Activated CD4-positive, alpha-beta memory T cell treated with anti-CD3 and anti-CD28 coated beads for 36 hours (primary cell): Measurements from ENCODE around the gene C2orf49. TPM values are rescaled to one million over a fixed set of nuclear protein-coding genes. Genes with fewer than 3 reads are reported as not detected.
"Not testable (repeated sequence)": the region's sequence is repeated elsewhere in the genome, so short reads cannot be mapped to it uniquely, and the experiment has no call there.

Experiments used
- CTCF ChIA-PET: fragments of 350-600 bp; sonication (Branson Sonifier 250); formaldehyde crosslinking; loops from one replicate; lab custom pipeline; 2021; ENCODE audit warnings: antibody characterized with exemption, inconsistent platforms; lab: Charles Lee
- POLR2A ChIA-PET: fragments of 350-600 bp; sonication (Branson Sonifier 250); formaldehyde crosslinking; loops from one replicate; lab custom pipeline; 2021; ENCODE audit warnings: antibody characterized with exemption; lab: Charles Lee
- DNase-seq: peaks from one replicate; pipeline ENCODE4 v3.0.0-alpha.2; 2020
- H3K27ac Mint-ChIP-seq: one replicate; pipeline ENCODE4 v1.8.0; 2021; ENCODE audit warnings: mixed read lengths
- H3K27me3 Mint-ChIP-seq: one replicate; pipeline ENCODE4 v1.8.0; 2021; ENCODE audit warnings: mixed read lengths
- H3K36me3 Mint-ChIP-seq: one replicate; pipeline ENCODE4 v1.8.0; 2021; ENCODE audit warnings: mixed read lengths
- H3K4me1 Mint-ChIP-seq: one replicate; pipeline ENCODE4 v1.8.0; 2021; ENCODE audit warnings: low read depth, mixed read lengths
- H3K4me3 Mint-ChIP-seq: one replicate; pipeline ENCODE4 v1.8.0; 2021; ENCODE audit warnings: mild to moderate bottlenecking, mixed read lengths
- H3K9me3 Mint-ChIP-seq: one replicate; pipeline ENCODE4 v1.8.0; 2021; ENCODE audit warnings: mixed read lengths
- intact Hi-C: fragments of 100-400 bp; cut with micrococcal nuclease; formaldehyde crosslinking; loops from one replicate; pipeline ENCODE4 v1.15.1; 2023
- total RNA-seq, 2 experiments: library from RNA; stranded (reverse); gene quantifications; one replicate each; pipeline ENCODE4 v1.2.3, GENCODE V29; 2021

Gene C2orf49
- total RNA-seq, 2 experiments from 2014 or later, result 16.9 to 20.2 TPM

DNA sequence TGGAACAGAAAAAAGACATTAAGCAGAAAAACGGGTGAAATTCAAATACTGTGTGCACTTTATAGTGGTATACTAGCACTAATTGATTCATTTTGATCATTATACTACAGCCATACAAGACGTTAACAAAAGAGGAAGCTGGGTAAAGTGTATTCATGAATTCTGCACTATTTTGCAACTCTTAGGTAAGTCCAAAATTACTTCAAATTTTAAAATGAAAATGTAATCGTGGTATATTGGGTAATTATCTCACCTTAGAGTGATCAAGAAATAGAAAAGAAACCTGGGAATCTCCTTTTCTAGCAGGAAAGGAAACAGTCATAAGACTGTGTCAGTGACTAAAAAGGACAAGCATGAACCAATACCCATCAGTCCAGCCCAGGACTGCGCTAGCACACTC is 13.2 kb upstream of the C2orf49 start:
- DNase-seq, result no peak
- Mint-ChIP-seq H3K4me1 (peaks cover 47% of the 10 kb centered on the region), H3K36me3 (peaks cover 4% of the 10 kb centered on the region), H3K4me3 (no peak overlapping the region), H3K27ac (no peak overlapping the region), H3K27me3 (no peaks in the 10 kb centered on the region), H3K9me3 (no peaks in the 10 kb centered on the region)
- ChIA-PET POLR2A (no interaction called here), CTCF (no interaction called here)
- intact Hi-C loops, result no loop called here

DNA sequence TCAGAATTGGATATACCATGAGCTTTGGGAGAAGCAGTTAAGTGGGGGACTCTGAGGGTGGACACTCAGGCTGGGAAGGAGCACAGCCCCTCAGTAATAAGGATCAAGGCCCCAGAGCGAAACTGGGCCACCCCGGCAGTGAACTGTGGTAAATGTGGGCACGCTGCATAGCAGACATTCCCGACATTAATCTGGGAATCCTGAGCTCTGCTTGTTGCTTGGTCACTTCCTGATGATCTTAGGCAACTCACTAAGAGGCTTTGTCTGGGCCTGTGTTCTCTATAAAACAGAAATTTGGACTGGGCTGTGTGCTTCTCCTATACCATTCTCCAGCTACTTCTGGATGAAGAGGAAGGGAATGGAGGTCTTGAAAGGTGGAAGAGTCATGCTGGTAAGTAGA is 12.6 kb upstream of the C2orf49 start:
- Mint-ChIP-seq H3K9me3 (no peaks in the 10 kb centered on the region), H3K4me3 (no peak overlapping the region), H3K4me1 (peaks cover 49% of the 10 kb centered on the region), H3K27me3 (no peaks in the 10 kb centered on the region), H3K36me3 (peaks cover 4% of the 10 kb centered on the region), H3K27ac (no peak overlapping the region)
- no peak for DNase-seq
- CTCF ChIA-PET, result no interaction called here
- intact Hi-C loops, result no loop called here
- POLR2A ChIA-PET, result no interaction called here

DNA sequence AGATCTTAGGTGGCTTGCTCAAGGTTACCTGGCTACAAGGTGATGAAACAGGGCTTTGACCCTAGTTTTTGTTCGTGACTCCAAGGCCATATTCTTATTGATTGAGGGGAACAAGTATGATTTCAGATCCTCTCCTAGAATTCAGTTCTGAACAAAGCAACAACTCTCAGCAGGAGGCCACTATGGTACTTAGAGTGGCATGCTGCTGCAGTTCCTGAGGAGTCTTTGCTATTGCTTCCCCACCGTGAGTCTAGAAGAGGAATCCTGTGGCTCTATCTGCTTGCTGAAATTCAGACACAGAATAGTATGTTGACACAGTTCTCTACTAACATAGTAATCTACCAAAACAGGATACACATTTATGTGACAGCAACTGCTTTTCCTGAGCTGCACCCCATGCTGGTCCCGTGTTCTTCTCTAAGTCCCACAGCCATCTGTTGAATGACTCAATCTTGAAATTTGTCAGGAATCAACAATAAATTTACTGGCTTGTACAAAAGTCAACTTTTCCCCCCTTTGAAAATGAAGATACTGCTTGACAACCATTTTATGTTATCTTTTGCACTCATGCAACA is 11.9 kb upstream of the C2orf49 start:
- intact Hi-C loops, result no loop called here
- no peak overlapping the region for H3K4me3 Mint-ChIP-seq
- CTCF ChIA-PET, result no interaction called here
- no peaks in the 10 kb centered on the region for H3K27me3 Mint-ChIP-seq
- DNase-seq, result no peak
- H3K9me3 Mint-ChIP-seq, result no peaks in the 10 kb centered on the region
- H3K27ac Mint-ChIP-seq, result no peak overlapping the region
- H3K36me3 Mint-ChIP-seq, result peaks cover 4% of the 10 kb centered on the region
- POLR2A ChIA-PET, result no interaction called here
- peaks cover 54% of the 10 kb centered on the region for H3K4me1 Mint-ChIP-seq

DNA sequence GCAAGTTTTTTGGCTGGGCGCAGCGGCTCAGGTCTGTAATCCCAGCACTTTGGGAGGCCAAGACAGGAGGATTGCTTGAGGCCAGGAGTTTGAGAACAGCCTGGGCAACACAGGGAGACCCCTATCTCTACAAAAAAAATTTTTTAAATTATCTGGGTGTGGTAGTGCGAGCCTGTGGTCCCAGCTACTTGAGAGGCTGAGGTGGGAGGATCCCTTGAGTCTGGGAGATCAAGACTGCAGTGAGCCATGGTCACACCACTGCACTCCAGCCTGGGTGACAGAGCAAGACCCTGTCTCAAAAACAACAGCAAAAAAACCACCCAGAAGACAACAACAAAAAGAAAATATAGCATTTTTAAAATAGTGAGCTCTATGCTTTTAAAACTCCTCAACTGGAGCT is 10.1 kb upstream of the C2orf49 start:
- POLR2A ChIA-PET, intact Hi-C loops, H3K27me3 Mint-ChIP-seq, H3K36me3 Mint-ChIP-seq, H3K9me3 Mint-ChIP-seq, H3K27ac Mint-ChIP-seq, DNase-seq, H3K4me3 Mint-ChIP-seq: not testable (repeated sequence)
- peaks cover 57% of the 10 kb centered on the region for H3K4me1 Mint-ChIP-seq
- CTCF ChIA-PET, result interaction anchor here (0.6 to 1.0 kb wide), 2 partner anchors 33 to 90 kb away, joined by 3 to 4 read pairs; no protein-coding TSS in a partner anchor

DNA sequence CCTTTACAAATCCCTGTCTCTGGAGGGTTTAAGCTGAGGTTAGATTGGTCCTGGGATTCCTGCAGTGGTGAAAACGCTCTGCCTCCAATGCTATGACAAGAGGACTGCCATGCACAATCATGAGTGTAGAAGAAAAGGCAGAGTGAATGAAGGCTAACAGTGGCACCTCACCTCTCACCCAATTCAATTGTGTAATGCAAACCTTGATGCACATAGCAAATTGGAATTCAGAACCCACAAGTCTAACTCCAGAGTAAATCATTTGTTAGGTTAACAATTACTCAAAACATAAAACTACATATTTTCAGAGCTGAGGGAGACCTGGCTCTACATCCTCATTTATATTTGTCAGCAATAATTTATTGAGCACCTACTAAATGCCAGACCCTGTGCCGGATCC is 9.7 kb upstream of the C2orf49 start:
- CTCF ChIA-PET, result interaction anchor here (0.6 to 1.2 kb wide), 4 partner anchors 10 to 1255 kb away, joined by 3 to 5 read pairs (median 4); partner anchors contain the start of gene C2orf49
- Mint-ChIP-seq H3K27me3 (no peaks in the 10 kb centered on the region), H3K27ac (peak overlapping the region; percentile 33), H3K9me3 (no peaks in the 10 kb centered on the region), H3K36me3 (peaks cover 3% of the 10 kb centered on the region), H3K4me1 (peaks cover 52% of the 10 kb centered on the region), H3K4me3 (peak overlapping the region; percentile 97)
- no peak for DNase-seq
- intact Hi-C loops, result loop anchor here (2.0 kb wide), 1 partner anchor 41 kb away; no protein-coding TSS in a partner anchor
- POLR2A ChIA-PET, result interaction anchor here (1.0 to 1.9 kb wide), 2 partner anchors 10 to 12 kb away, joined by 3 to 16 read pairs; partner anchors contain the start of gene C2orf49

DNA sequence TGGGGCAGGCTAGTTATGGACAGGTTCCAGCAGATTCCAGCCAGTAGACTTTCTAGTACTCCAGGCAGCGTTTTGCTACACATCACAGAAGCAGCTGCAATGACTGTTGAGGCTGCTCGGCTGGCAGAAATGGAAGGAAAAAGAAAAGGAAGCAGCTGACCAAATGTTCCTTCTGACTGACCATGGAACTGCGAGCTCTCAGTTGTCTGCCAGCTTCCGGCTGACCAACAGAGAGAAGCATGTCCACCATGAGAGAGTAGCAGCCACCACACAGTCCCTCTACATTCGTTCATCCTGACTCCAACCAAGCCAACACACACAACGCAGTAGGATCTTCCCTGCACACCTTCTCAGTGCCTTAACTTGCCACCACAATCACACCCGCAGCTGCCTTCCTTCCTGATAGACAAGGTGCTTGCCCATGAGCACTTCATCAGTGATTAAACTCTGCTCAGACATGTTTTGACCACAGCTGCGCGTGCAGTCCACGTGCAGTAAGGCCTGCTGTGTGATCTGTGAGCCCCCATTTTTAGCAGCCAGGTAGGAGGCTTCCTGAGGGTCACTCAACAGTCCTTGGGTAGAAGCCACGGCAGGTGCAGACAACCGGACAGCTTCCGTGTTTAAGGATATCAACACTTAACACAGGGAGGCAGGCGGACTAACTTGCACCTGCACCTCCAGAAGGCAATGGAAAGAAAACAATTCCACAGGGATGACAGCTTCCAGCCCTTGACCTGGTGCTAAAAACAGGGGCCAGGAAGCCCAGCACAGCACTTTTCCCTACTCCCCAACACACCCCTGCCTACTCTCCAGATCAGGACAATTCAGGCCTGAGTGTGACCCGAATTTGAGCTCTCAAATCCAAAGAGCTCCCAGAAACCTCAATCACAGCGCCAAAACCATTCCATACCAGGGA is 8.8 kb upstream of the C2orf49 start:
- DNase-seq, result peak; percentile 55
- CTCF ChIA-PET, result interaction anchor here (0.6 to 1.5 kb wide), 6 partner anchors 9 to 1254 kb away, joined by 3 to 5 read pairs (median 3); partner anchors contain the start of gene C2orf49
- H3K9me3 Mint-ChIP-seq, result no peaks in the 10 kb centered on the region

DNA sequence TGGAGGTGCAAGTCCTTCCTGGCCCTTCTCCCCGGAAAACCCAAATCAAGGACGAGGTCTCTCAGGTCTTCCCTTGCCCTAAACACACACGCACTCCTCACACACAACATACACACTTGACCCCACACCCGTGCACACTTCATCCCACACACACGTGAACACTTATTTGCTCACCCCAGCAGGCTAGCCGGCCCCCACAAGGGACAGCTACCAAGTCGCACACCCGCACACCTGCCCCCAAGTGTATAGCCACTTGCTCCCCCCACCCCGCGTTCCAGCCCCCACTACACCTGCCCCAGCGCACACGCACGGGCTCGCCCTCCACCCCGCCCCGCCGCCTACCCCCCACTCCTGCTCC is 8.2 kb upstream of the C2orf49 start:
- ChIA-PET POLR2A (interaction anchor here (0.9 to 2.0 kb wide), 3 partner anchors 8 to 29 kb away, joined by 4 to 16 read pairs (median 9); partner anchors contain the start of gene C2orf49), CTCF (interaction anchor here (1.1 to 1.5 kb wide), 2 partner anchors 16 to 89 kb away, joined by 3 read pairs; no protein-coding TSS in a partner anchor)
- Mint-ChIP-seq H3K4me3 (peak overlapping the region; percentile 97), H3K27me3 (no peaks in the 10 kb centered on the region), H3K9me3 (no peaks in the 10 kb centered on the region), H3K27ac (peak overlapping the region; percentile 91), H3K4me1 (peaks cover 38% of the 10 kb centered on the region), H3K36me3 (no peaks in the 10 kb centered on the region)
- peak; percentile 34 for DNase-seq
- intact Hi-C loops, result loop anchor here (1.0 to 2.0 kb wide), 2 partner anchors 8 to 42 kb away; partner anchors contain the start of gene C2orf49

More for the DNA sequence above, 8.8 kb upstream of the C2orf49 start:
- peaks cover 44% of the 10 kb centered on the region for H3K4me1 Mint-ChIP-seq
- H3K27ac Mint-ChIP-seq, result peak overlapping the region; percentile 91
- H3K36me3 Mint-ChIP-seq, result no peaks in the 10 kb centered on the region
- peak overlapping the region; percentile 97 for H3K4me3 Mint-ChIP-seq
- intact Hi-C loops, result loop anchor here (1.0 to 2.0 kb wide), 2 partner anchors 9 to 42 kb away; partner anchors contain the start of gene C2orf49
- POLR2A ChIA-PET, result interaction anchor here (0.6 to 1.9 kb wide), 4 partner anchors 9 to 91 kb away, joined by 3 to 16 read pairs (median 3); partner anchors contain the start of gene C2orf49
- H3K27me3 Mint-ChIP-seq, result no peaks in the 10 kb centered on the region

DNA sequence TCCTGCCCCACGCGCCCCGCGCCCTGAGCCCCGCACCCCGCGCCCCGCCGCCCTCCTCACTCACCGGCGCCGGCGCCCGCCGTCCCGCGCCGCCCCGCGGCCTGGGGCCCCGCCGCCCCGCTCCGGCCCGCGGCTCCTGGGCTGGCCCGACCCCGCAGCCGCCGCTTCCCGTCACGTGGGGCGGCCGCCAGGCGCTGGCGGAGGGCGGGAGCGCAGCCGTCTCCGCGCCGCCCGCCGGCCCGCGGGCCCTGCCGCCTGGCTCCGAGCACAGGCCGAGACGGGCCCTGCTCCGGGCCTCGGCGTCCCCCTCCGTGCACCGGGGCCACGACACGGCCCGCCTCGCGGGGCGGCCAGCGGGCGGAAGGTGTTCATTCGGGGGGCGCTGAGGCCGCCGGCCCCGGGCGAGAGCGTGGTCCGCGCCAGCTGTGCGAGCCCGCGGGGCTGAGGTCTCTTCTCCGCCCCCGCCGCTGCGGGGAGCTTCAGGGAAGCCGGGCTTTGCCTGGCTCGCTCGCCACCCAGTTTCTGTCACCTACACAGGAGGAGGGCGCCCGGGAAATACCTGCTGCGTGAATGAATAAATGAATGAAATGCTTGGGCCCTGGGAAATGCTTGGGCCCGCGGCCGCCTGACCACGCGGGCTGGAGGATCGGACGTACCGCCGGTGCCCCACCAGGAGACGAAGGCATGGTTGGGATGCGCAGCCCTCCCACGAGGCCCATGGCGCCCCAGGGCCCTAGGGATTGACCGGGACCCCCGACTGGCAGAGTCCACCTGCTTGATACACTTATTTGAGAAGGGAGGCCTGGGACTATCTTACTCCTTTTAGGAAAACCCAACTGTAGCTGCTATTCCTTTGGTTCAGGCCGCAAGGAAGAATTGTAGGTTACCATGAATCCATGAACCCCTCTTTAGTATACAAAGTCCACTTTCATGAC is 7.5 kb upstream of the C2orf49 start, which contains the start of gene TGFBRAP1:
Gene TGFBRAP1, minus strand, starts transcription at position 175 of the 935 bp plus-strand sequence. CDS start 21,434 bp downstream, outside the sequence.
- Mint-ChIP-seq H3K36me3 (peaks cover 2% of the 10 kb centered on the region), H3K4me3 (peak within 1 kb of the TSS; percentile 97), H3K27ac (peak within 1 kb of the TSS; percentile 91), H3K4me1 (peaks cover 31% of the 10 kb centered on the region), H3K9me3 (no peaks in the 10 kb centered on the region), H3K27me3 (no peaks in the 10 kb centered on the region)
- intact Hi-C loops, result loop anchor here (1.0 to 10.0 kb wide), 4 partner anchors 7 to 415 kb away; partner anchors contain the start of genes C2orf49, MRPS9 and NCK2
- POLR2A ChIA-PET, result interaction anchor here (0.7 to 2.0 kb wide), 5 partner anchors 8 to 277 kb away, joined by 3 to 16 read pairs (median 6); partner anchors contain the start of gene C2orf49
- peak; percentile 58 for DNase-seq
- CTCF ChIA-PET, result interaction anchor here (1.0 to 1.5 kb wide), 2 partner anchors 10 to 15 kb away, joined by 3 to 4 read pairs; no protein-coding TSS in a partner anchor

DNA sequence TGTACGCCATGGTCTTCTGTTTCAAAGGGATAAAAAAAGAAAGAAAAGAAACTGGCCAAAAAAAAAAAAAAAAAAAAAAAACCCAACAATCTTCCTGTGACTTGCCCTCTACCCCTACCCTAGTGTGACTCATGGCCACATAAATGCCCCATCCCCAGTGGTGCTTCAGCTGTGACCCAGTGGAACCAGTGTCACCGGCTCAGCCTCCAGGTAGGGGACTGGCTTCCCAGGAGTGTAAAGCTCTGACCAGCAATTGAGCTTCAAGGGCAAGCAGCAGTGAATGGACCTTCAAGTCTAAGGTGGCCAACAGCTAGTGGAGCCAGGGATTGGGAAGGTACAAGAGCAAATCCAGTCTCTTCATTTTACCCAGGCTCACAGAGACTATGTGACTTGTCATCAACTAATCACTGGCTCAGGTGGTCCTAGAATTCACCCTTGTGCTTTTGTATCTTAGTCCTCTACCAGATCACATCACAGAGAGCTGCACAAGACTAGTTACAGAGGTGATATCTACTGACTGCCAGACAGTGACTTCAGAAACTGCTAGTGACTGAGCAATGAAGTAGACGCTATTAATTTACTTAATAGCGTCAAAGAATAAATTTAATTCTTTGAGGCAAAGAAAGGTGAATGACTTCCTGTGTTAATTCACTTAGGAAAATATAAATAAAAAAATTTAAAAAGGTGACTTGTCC is 6.5 kb upstream of the C2orf49 start:
- peaks cover 2% of the 10 kb centered on the region for H3K36me3 Mint-ChIP-seq
- ChIA-PET POLR2A (interaction anchor here (0.7 to 2.0 kb wide), 2 partner anchors 9 to 15 kb away, joined by 6 to 9 read pairs; no protein-coding TSS in a partner anchor), CTCF (interaction anchor here (1.0 kb wide), 1 partner anchor 9 kb away, joined by 4 read pairs; no protein-coding TSS in a partner anchor)
- H3K27ac Mint-ChIP-seq, result peak overlapping the region; percentile 90
- H3K4me3 Mint-ChIP-seq, result peak overlapping the region; percentile 84
- intact Hi-C loops, result loop anchor here (10.0 kb wide), 2 partner anchors 296 to 414 kb away; partner anchors contain the start of genes MRPS9 and NCK2
- peaks cover 32% of the 10 kb centered on the region for H3K4me1 Mint-ChIP-seq
- no peaks in the 10 kb centered on the region for H3K9me3 Mint-ChIP-seq
- H3K27me3 Mint-ChIP-seq, result no peaks in the 10 kb centered on the region
- peak; percentile 45 for DNase-seq

DNA sequence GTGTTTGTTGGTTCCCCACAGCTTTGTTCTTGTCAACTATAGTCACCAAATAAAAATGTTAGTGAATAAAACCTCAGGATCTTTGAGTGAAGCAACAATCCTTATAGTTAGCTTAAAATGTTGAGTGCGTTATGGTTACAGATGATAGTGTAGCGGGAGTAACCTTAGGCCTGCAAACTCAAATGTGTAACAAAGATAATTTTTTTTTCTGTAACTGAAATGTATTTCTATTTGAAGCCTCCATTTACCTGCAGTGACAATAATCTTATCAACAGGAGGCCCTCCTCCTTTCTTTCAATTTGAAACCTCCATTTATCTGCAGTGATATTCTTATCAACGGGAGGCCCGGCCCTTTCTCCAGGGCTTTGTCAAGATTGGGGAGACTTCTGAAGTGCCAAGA is 3.1 kb upstream of the C2orf49 start:
- peaks cover 3% of the 10 kb centered on the region for H3K36me3 Mint-ChIP-seq
- POLR2A ChIA-PET, result no interaction called here
- no peak overlapping the region for H3K4me3 Mint-ChIP-seq
- H3K4me1 Mint-ChIP-seq, result peaks cover 31% of the 10 kb centered on the region
- H3K9me3 Mint-ChIP-seq, result no peaks in the 10 kb centered on the region
- no peak for DNase-seq
- intact Hi-C loops, result loop anchor here (10.0 kb wide), 2 partner anchors 299 to 411 kb away; partner anchors contain the start of genes MRPS9 and NCK2
- no peak overlapping the region for H3K27ac Mint-ChIP-seq
- no peaks in the 10 kb centered on the region for H3K27me3 Mint-ChIP-seq
- CTCF ChIA-PET, result no interaction called here
